ENCODE data around the gene SLC35F4. TPM values are rescaled to one million over a fixed set of nuclear protein-coding genes. Genes with fewer than 3 reads are reported as not detected.

The SLC35F4 gene
- polyA plus RNA-seq, 1 donor (not counting 4 experiments of a cell fraction or from before 2014, with no cell fraction given) = not detected

GRCh38 chr14:57567220-57567619, 298.7 kb downstream of the SLC35F4 start:
- no peaks in the 10 kb centered on the region for H3K27me3 ChIP-seq (ENCODE audit: control insufficient read depth, extremely low read depth, insufficient read depth, low read length)
- TF ChIP-seq, protein P1, sequence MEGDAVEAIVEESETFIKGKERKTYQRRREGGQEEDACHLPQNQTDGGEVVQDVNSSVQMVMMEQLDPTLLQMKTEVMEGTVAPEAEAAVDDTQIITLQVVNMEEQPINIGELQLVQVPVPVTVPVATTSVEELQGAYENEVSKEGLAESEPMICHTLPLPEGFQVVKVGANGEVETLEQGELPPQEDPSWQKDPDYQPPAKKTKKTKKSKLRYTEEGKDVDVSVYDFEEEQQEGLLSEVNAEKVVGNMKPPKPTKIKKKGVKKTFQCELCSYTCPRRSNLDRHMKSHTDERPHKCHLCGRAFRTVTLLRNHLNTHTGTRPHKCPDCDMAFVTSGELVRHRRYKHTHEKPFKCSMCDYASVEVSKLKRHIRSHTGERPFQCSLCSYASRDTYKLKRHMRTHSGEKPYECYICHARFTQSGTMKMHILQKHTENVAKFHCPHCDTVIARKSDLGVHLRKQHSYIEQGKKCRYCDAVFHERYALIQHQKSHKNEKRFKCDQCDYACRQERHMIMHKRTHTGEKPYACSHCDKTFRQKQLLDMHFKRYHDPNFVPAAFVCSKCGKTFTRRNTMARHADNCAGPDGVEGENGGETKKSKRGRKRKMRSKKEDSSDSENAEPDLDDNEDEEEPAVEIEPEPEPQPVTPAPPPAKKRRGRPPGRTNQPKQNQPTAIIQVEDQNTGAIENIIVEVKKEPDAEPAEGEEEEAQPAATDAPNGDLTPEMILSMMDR (optimal IDR thresholded peaks at IDR 0.05 in 1 of 3, IDR thresholded peaks at IDR 0.05 in 1 of 3, conservative IDR thresholded peaks at IDR 0.05 in 1 of 3; ENCODE audit: extremely low read depth in 1 of 3, insufficient read depth in 2 of 3, low read length in 3 of 3) = no peak
- no peak for TF ChIP-seq EZH2 (IDR thresholded peaks at IDR 0.05; ENCODE audit: low read length)

GRCh38 chr14:57560681-57561080, 305.2 kb downstream of the SLC35F4 start:
- Histone ChIP-seq H3K79me2 (ENCODE audit: control insufficient read depth, insufficient read depth, low read length) (no peaks in the 10 kb centered on the region), H3K27ac (ENCODE audit: control insufficient read depth, insufficient read depth, low read length) (no peak overlapping the region), H4K20me1 (ENCODE audit: control insufficient read depth, extremely low read depth, insufficient read depth, low read length) (no peaks in the 10 kb centered on the region), H3K27me3 (ENCODE audit: control insufficient read depth, extremely low read depth, insufficient read depth, low read length) (no peaks in the 10 kb centered on the region), H3K9ac (ENCODE audit: control insufficient read depth, extremely low read depth, insufficient read depth, low read length) (no peak overlapping the region), H3K9me3 (ENCODE audit: control insufficient read depth, low read depth, low read length) (no peaks in the 10 kb centered on the region), H3K4me1 (ENCODE audit: control insufficient read depth, extremely low read depth, insufficient read depth, low read length) (no peaks in the 10 kb centered on the region), H3K4me3 (ENCODE audit: control insufficient read depth in 2 of 3, extremely low read depth in 1 of 3, insufficient read depth in 2 of 3, low read depth in 1 of 3, low read length in 3 of 3) (no peak overlapping the region), H3K4me2 (ENCODE audit: control insufficient read depth, extremely low read depth, insufficient read depth, low read depth, low read length) (no peak overlapping the region), H3K36me3 (ENCODE audit: control insufficient read depth in 2 of 2, extremely low read depth in 1 of 2, insufficient read depth in 2 of 2, low read length in 2 of 2) (no peaks in the 10 kb centered on the region), H2AFZ (ENCODE audit: control insufficient read depth, low read length) (no peak overlapping the region), H3K9me1 (ENCODE audit: control insufficient read depth, extremely low read depth, insufficient read depth, low read length) (no peaks in the 10 kb centered on the region)
- FAIRE-seq (no peak), DNase-seq (ENCODE audit: low read depth, low spot score) (no peak)
- dilution Hi-C loops (cut with MboI; ENCODE audit: extremely low pct_ligation_motif_present, low sequenced_read_pairs) = no loop called here
- TF ChIP-seq EZH2 (IDR thresholded peaks at IDR 0.05; ENCODE audit: low read length) = no peak
- TF ChIP-seq, protein P1 (optimal IDR thresholded peaks at IDR 0.05 in 1 of 3, IDR thresholded peaks at IDR 0.05 in 1 of 3, conservative IDR thresholded peaks at IDR 0.05 in 1 of 3; ENCODE audit: extremely low read depth in 1 of 3, insufficient read depth in 2 of 3, low read length in 3 of 3) = no peak

More at GRCh38 chr14:57567220-57567619, 298.7 kb downstream of the SLC35F4 start:
- FAIRE-seq (no peak), DNase-seq (ENCODE audit: low read depth, low spot score) (no peak)
- Histone ChIP-seq H3K9me3 (ENCODE audit: control insufficient read depth, low read depth, low read length) (no peaks in the 10 kb centered on the region), H3K4me2 (ENCODE audit: control insufficient read depth, extremely low read depth, insufficient read depth, low read depth, low read length) (no peak overlapping the region), H3K36me3 (ENCODE audit: control insufficient read depth in 2 of 2, extremely low read depth in 1 of 2, insufficient read depth in 2 of 2, low read length in 2 of 2) (no peaks in the 10 kb centered on the region), H4K20me1 (ENCODE audit: control insufficient read depth, extremely low read depth, insufficient read depth, low read length) (no peaks in the 10 kb centered on the region), H3K4me1 (ENCODE audit: control insufficient read depth, extremely low read depth, insufficient read depth, low read length) (no peaks in the 10 kb centered on the region), H3K9me1 (ENCODE audit: control insufficient read depth, extremely low read depth, insufficient read depth, low read length) (no peaks in the 10 kb centered on the region), H3K9ac (ENCODE audit: control insufficient read depth, extremely low read depth, insufficient read depth, low read length) (no peak overlapping the region), H2AFZ (ENCODE audit: control insufficient read depth, low read length) (no peak overlapping the region), H3K79me2 (ENCODE audit: control insufficient read depth, insufficient read depth, low read length) (no peaks in the 10 kb centered on the region), H3K4me3 (ENCODE audit: control insufficient read depth in 2 of 3, extremely low read depth in 1 of 3, insufficient read depth in 2 of 3, low read depth in 1 of 3, low read length in 3 of 3) (no peak overlapping the region), H3K27ac (ENCODE audit: control insufficient read depth, insufficient read depth, low read length) (no peak overlapping the region)
- dilution Hi-C loops (cut with MboI; ENCODE audit: extremely low pct_ligation_motif_present, low sequenced_read_pairs) = no loop called here
